Measurements from ENCODE around the gene ADAM23. TPM values are rescaled to one million over a fixed set of nuclear protein-coding genes. Genes with fewer than 3 reads are reported as not detected.

The ADAM23 gene
- total RNA-seq, 4 donors from 2014 or later, result 0.37 to 4.6 (median 2.2) TPM

DNA sequence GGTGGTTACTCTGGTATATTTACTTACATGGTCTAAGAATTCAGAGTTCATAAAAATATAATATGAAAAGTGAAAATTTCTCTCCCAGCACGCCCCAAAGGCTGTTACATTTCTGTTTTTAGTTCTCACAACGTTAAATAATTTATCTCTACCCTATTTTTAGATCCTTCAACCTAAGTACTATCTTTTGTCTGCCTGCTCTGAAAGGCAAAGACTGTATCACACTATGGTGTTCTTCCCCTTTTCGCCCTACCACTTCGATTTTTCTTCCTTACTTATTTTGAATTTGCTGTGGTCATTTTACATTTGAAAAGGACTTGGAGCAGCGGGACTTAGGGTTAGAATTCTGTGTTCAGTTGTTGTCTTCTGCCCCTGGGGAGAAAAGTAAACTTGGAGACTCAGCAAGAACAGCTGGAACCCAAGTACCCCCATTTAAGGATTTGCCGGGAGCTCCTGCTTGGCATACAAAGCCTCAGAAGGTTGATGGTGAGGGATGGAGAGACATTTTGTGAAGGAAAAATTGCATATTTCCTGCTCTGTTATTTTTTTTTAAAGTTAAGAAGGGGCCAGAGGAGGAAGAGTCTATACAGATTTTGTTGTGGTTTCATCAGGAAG lies 19.0 kb downstream of the ADAM23 start:
- no peak for ATAC-seq (ENCODE audit: low FRiP score)
- TF ChIP-seq, protein P1, sequence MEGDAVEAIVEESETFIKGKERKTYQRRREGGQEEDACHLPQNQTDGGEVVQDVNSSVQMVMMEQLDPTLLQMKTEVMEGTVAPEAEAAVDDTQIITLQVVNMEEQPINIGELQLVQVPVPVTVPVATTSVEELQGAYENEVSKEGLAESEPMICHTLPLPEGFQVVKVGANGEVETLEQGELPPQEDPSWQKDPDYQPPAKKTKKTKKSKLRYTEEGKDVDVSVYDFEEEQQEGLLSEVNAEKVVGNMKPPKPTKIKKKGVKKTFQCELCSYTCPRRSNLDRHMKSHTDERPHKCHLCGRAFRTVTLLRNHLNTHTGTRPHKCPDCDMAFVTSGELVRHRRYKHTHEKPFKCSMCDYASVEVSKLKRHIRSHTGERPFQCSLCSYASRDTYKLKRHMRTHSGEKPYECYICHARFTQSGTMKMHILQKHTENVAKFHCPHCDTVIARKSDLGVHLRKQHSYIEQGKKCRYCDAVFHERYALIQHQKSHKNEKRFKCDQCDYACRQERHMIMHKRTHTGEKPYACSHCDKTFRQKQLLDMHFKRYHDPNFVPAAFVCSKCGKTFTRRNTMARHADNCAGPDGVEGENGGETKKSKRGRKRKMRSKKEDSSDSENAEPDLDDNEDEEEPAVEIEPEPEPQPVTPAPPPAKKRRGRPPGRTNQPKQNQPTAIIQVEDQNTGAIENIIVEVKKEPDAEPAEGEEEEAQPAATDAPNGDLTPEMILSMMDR (IDR thresholded peaks at IDR 0.05), result no peak
- no peak for DNase-seq (ENCODE audit: low spot score)

DNA sequence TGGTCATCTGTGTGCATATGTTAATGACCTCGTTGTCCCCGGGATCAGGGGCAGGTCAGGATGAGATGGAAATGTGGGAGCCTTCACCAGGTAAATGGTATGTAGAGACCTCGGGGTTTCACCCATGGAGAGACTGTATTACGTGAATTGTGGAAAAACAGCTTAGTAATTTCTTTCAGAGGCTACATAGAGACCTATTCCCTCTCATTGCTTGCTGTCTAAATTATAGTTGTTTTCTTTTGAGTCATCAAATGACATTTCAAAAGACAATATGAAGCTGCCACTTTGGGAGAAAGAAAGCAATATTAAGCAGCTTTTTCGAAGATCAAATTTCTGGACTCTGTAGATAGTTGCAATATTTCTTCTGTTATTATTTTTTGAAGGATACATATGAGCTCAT lies 20.4 kb downstream of the ADAM23 start:
- no peak for ATAC-seq (ENCODE audit: low FRiP score)
- no peak for DNase-seq (ENCODE audit: low spot score)
- TF ChIP-seq, protein P1 (IDR thresholded peaks at IDR 0.05), result no peak

DNA sequence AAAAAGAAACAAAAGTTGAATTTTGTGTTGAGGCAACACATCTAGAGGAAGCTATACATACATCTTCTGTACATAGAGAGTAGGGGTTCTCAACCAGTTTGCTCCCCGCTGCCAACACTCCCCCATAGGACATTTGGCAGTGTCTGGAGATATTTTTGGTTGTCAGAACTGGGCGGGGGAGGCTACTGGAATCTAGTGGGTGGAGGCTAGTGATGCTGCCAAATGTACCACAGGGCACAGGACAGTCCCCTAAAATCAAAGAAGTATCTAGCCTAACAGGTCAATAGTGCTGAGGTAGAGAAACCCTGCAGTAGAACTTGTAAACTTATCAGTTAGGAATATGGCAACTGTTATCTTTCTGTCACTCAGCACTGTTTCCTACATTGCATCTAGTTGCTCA lies 21.3 kb downstream of the ADAM23 start:
- TF ChIP-seq, protein P1 (IDR thresholded peaks at IDR 0.05), result no peak
- ATAC-seq (ENCODE audit: low FRiP score) (no peak), DNase-seq (ENCODE audit: low spot score) (no peak)

DNA sequence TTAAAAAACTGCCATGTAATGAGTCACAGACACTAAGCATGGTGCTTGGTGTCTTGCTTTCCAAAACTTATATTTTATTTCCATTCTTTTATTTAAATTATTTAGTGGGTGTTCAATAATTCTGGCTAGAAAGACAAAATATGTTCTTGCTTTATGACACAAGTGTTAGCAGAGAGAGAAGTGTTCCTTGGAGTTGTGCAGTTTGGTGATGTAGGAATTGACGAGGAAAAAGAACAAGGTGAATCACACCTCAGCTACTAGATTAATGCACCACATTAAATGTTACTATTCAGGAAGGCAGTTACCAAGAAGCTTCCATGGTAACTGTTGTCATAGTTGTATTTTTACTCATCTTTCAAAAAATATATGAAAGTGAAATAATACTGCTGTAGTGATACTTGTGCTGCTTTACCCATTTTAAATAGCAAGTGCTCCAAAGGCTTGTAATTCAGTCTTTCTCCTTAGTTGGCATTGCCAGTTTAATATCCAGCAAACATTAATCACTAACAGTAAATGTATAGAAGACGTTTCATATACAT lies 28.3 kb downstream of the ADAM23 start:
- ATAC-seq (ENCODE audit: low FRiP score) (no peak), DNase-seq (ENCODE audit: low spot score) (no peak)
- TF ChIP-seq, protein P1 (IDR thresholded peaks at IDR 0.05), result no peak

DNA sequence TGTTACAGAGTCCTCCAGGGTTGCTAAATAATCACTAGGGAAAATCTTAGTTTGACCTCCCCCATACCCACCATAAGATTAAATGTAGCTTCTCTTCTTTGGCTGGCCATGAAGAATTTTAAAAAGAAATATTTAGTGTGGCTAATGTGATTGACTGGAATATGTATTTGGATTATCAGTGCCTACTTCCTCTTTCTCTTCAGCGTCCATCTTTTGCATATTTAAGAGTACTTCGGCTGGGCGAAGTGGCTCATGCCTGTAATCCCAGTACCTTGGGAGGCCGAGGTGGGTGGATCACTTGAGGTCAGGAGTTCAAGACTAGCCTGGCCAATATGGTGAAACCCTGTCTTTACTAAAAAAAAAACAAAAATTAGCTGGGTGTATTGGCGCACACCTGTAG lies 28.8 kb downstream of the ADAM23 start:
- no peak for DNase-seq (ENCODE audit: low spot score)
- TF ChIP-seq, protein P1 (IDR thresholded peaks at IDR 0.05), result no peak
- no peak for ATAC-seq (ENCODE audit: low FRiP score)

DNA sequence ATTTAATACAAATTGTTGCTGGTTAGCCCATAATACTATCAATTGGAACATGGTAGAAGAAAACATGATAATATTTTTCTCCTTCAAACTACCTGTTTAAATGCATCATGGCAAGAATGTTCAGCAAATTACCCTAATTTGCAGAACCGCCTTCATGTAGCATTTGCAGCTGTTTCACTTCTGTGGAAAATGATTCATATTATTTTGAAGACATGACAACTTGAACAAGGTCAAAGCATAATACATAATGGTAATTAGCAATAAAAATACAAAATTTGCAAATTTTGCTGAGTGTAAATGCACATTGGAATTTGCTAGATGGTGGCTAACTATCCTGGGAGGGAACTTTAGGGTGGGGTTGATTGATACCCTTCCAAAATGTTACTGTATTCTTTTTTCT lies 30.8 kb downstream of the ADAM23 start:
- TF ChIP-seq, protein P1 (IDR thresholded peaks at IDR 0.05), result no peak
- ATAC-seq (ENCODE audit: low FRiP score) (no peak), DNase-seq (ENCODE audit: low spot score) (no peak)

DNA sequence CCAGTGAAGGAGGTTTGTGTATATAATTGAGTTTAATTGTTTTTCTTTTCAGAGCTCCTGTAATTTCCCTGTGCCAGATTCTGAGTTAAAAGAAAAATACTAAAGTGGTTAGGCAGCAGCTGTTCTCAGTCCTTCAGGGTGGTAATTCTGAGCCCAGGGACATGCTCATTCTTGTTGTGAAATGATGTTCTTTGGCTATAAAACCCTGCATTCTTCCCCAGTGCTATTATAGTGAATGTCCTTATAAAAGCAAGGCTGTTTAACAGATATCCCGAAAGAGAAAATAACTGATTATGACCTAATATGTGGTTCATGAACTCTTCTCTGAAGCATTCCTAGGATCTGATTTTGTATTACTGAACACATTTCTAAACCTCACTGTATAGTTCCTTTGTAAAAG lies 34.0 kb downstream of the ADAM23 start:
- TF ChIP-seq, protein P1 (IDR thresholded peaks at IDR 0.05), result no peak
- no peak for DNase-seq (ENCODE audit: low spot score)
- no peak for ATAC-seq (ENCODE audit: low FRiP score)

Measured in omental fat pad (tissue), 4 donors.